Measurements from ENCODE around the gene MMRN2. TPM values are rescaled to one million over a fixed set of nuclear protein-coding genes. Genes with fewer than 3 reads are reported as not detected.
"Not testable (repeated sequence)": the region's sequence is repeated elsewhere in the genome, so short reads cannot be mapped to it uniquely, and the experiment has no call there.

MMRN2 gene
- total RNA-seq, 2 donors from 2014 or later, result 16.8 to 17.4 TPM

DNA sequence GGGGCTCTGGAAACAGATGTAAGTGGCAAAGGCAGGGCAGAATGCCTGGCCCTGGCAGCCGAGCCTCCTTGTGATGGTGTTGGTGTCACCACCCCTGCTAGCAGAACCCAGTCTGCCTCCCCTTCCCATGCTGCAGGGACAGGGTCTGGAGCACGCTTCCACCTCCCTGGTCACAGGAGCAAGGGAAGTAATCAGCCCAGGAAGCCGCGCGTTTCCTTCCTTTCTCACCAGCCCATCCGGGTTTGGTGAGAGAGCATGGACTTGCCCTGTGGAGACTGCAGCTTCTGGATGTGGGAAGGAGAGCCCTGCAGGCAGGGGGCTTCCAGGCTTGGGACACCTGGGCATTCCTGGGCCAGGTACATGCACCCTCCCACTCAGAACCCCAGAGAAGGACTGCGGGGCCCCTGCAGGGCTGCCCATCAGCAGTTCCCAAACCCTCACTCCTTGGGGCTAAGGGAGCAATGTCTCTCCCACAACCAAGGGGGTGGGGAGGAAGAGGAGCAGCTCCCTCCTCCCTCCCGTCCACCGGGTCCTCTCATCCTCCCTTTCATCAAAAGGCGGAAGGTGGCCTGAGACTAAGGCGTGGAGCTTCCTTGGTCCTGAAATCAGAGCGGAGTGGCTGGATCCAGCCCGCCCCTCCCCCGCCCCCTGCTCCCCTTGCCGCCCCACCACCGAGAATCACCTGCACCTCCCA, 1.8 kb downstream of the MMRN2 start:
- Histone ChIP-seq H3K36me3 (replicated peaks in 1 of 2; ENCODE audit: insufficient read depth in 1 of 2, low read depth in 2 of 2) (no peaks in the 10 kb centered on the region), H3K27ac (peak overlapping the region in 2 of 4 donors; percentile 10 to 65), H3K9me3 (no peaks in the 10 kb centered on the region), H3K27me3 (no peaks in the 10 kb centered on the region), H3K4me1 (peaks cover 18% of the 10 kb centered on the region), H3K4me3 (no peak overlapping the region)
- TF ChIP-seq, protein P1, sequence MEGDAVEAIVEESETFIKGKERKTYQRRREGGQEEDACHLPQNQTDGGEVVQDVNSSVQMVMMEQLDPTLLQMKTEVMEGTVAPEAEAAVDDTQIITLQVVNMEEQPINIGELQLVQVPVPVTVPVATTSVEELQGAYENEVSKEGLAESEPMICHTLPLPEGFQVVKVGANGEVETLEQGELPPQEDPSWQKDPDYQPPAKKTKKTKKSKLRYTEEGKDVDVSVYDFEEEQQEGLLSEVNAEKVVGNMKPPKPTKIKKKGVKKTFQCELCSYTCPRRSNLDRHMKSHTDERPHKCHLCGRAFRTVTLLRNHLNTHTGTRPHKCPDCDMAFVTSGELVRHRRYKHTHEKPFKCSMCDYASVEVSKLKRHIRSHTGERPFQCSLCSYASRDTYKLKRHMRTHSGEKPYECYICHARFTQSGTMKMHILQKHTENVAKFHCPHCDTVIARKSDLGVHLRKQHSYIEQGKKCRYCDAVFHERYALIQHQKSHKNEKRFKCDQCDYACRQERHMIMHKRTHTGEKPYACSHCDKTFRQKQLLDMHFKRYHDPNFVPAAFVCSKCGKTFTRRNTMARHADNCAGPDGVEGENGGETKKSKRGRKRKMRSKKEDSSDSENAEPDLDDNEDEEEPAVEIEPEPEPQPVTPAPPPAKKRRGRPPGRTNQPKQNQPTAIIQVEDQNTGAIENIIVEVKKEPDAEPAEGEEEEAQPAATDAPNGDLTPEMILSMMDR (IDR thresholded peaks at IDR 0.05), result no peak
- TF ChIP-seq POLR2A (IDR thresholded peaks at IDR 0.05), result no peak
- WGBS, 2 donors, result 75 to 79% methylated on average over 16 of the region's 16 CpGs
- DNase-seq (peak in 1 of 4 donors; percentile 5), ATAC-seq (no peak)
- intact Hi-C loops (cut with DNase I), result no loop called here

DNA sequence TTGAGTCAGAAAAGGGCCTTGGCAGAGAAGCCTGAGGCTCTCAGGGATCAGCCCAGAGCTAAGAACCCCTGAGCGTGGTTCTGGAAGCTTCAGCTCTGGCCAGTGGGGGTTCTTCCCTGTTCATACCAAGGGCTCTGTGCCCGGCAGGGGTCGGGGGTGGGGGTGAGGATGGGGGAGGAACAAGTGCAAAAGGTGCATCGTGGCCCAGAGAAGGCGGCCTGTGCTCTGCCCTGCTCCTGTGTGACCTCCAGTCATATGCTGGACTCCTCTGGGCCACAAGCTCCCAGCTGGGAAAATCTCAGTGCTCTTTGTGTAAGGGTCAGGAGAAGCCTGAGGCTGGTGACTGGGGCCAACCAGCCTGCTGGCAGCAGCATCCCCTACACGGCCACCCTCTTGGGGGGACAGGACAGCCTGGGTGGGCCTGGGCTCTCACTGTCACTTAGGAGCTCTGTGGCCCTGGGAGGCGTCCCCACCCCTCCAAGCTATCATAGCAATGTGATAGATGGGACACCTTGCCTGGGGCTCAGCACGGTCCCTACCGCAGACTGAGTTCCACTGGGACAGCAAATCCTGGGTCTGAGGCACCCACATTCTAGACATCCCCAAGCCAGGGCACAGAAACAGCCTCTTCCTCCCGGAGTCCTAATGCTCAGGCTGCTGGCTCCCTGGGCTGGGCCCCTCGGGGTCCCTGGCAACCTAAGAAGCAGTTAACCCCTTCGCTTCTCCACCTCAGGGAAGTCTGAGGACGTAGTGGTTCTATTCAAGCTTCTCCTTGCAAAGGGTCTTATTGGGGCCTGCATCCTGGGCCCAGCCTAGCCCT, 2.5 kb downstream of the MMRN2 start:
- Histone ChIP-seq H3K4me3 (no peak overlapping the region), H3K4me1 (peaks cover 14% of the 10 kb centered on the region), H3K27ac (peak overlapping the region in 3 of 4 donors; percentile 34 to 65 (median 38)), H3K27me3 (no peaks in the 10 kb centered on the region), H3K9me3 (no peaks in the 10 kb centered on the region), H3K36me3 (replicated peaks in 1 of 2; ENCODE audit: insufficient read depth in 1 of 2, low read depth in 2 of 2) (no peaks in the 10 kb centered on the region)
- DNase-seq (no peak), ATAC-seq (no peak)
- 58 to 69% methylated on average over 5 to 13 of the region's 13 CpGs for WGBS, 2 donors
- intact Hi-C loops (cut with DNase I), result no loop called here
- TF ChIP-seq POLR2A (IDR thresholded peaks at IDR 0.05), result no peak
- TF ChIP-seq, protein P1 (IDR thresholded peaks at IDR 0.05), result no peak

DNA sequence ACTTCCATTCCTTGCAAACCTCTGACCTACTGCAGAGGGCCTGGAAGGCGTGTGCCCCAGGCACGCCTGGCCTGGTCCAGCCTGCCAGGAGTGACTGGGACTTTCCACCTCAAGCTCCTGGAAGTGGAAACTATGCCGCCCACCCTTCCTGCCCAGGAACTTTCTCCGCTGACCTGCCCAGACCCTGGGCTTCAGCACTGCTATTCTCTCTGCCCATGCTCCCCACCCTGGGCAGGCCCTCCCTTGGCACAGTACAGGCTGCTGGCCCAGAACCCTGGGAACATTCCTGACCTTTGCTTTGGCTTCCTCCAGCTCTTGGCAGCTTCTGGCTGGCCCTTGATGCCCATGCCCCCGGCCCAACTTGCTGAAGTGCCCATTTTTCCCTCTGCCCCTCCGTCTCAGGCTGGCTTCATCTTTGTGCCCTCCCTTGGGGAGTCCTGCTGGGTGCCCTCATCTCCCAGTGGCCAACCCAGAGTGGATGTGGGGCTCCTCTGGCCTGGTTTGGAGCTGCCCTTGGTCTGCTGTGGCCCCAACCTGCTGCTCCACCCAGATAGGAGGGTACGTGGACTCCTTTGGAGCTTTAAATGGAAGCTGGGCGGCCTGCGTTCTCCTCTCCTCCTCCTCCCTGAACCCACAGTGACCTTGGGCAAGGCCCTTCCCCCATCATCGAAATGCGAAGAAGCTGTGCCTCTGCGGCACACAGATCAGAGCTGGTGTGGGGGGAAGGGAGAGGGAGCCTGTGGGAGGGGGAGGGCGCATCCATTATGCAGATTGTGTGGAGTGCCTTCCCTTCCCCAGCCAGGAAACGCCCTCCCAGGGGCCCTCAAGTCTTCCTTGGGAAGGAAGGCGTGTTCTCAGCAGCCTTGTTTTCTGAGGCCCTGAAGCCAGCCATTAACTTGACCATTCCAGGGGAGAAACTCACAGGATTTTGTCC, 3.4 kb downstream of the MMRN2 start:
- no peak for TF ChIP-seq POLR2A (IDR thresholded peaks at IDR 0.05)
- TF ChIP-seq, protein P1 (IDR thresholded peaks at IDR 0.05), result no peak
- WGBS, 2 donors, result 70 to 75% methylated on average over 11 to 15 of the region's 15 CpGs
- peak in 1 of 4 donors; percentile 25 for DNase-seq

DNA sequence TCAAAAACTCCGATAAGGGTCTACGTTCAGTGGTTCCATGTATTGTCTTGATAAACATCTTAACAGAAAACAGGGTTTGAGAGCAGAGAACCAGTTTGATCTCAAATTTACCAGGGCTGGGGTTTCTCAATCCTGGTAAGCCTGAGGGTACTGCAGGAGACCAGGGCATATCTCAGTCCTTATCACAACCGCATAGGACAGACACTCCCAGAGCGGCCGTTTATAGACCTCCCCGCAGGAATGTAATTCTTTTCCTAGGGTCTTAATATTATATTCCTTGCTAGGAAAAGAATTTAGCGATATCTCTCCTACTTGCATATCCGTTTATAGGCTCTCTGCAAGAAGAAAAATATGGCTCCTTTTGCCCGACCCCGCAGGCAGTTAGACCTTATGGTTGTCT, 4.7 kb downstream of the MMRN2 start:
- H3K9me3 ChIP-seq, H3K27ac ChIP-seq: not testable (repeated sequence)

More for the DNA sequence above, 3.4 kb downstream of the MMRN2 start:
- H3K9me3 ChIP-seq, result no peaks in the 10 kb centered on the region
- H3K27ac ChIP-seq, result peak overlapping the region in 3 of 4 donors; percentile 34 to 65 (median 55)
- no peak overlapping the region for H3K4me3 ChIP-seq
- intact Hi-C loops (cut with DNase I), result no loop called here
- ATAC-seq, result peak; percentile 58
- H3K4me1 ChIP-seq, result peaks cover 9% of the 10 kb centered on the region
- no peaks in the 10 kb centered on the region for H3K27me3 ChIP-seq
- H3K36me3 ChIP-seq (replicated peaks in 1 of 2; ENCODE audit: insufficient read depth in 1 of 2, low read depth in 2 of 2), result no peaks in the 10 kb centered on the region

More for the DNA sequence above, 4.7 kb downstream of the MMRN2 start:
- H3K36me3 ChIP-seq (replicated peaks in 1 of 2; ENCODE audit: insufficient read depth in 1 of 2, low read depth in 2 of 2); DNase-seq; intact Hi-C loops (cut with DNase I); H3K27me3 ChIP-seq; H3K4me1 ChIP-seq; H3K4me3 ChIP-seq; ATAC-seq: not testable (repeated sequence)
- WGBS, 2 donors, result 94 to 95% methylated on average over 10 of the region's 10 CpGs

All from body of pancreas (tissue), 4 donors.